Stimulated activated CD4-positive, alpha-beta T cell treated with anti-CD3 and anti-CD28 coated beads, Interleukin-1b, Interleukin-23, amount 100 ng/mL, for 1 hour (primary cell): ENCODE measurements around the gene CMYA5.
"Not testable (repeated sequence)": the region's sequence is repeated elsewhere in the genome, so short reads cannot be mapped to it uniquely, and the experiment has no call there.

Source experiments
- DNase-seq, 2 donors: peaks; one replicate each; pipeline ENCODE4 v3.0.0-alpha.2; 2020; ENCODE audit warnings: low read depth in 2 of 2

The CMYA5 gene

GRCh38 chr5:79746642-79747569 is 57.3 kb downstream of the CMYA5 start:
- no peak for DNase-seq

GRCh38 chr5:79750611-79751510 is 61.2 kb downstream of the CMYA5 start:
- DNase-seq: no peak

- DNase-seq: no peak
Measured at GRCh38 chr5:79753092-79753491, 63.5 kb downstream of the CMYA5 start.

- DNase-seq: no peak
Measured at GRCh38 chr5:79753877-79754645, 64.4 kb downstream of the CMYA5 start.

- DNase-seq: no peak
Measured at GRCh38 chr5:79754865-79755555, 65.4 kb downstream of the CMYA5 start.

- DNase-seq: no peak
Measured at GRCh38 chr5:79756076-79756475, 66.4 kb downstream of the CMYA5 start.

GRCh38 chr5:79759436-79759835 is 69.8 kb downstream of the CMYA5 start:
- no peak for DNase-seq

GRCh38 chr5:79759848-79760247 is 70.2 kb downstream of the CMYA5 start:
- DNase-seq: no peak

GRCh38 chr5:79762929-79763328 is 73.3 kb downstream of the CMYA5 start:
- no peak for DNase-seq

- not testable (repeated sequence) for DNase-seq
Measured at GRCh38 chr5:79764147-79764546, 74.5 kb downstream of the CMYA5 start.

GRCh38 chr5:79771387-79771786 is 81.8 kb downstream of the CMYA5 start:
- DNase-seq: no peak

GRCh38 chr5:79772651-79773050 is 83.0 kb downstream of the CMYA5 start:
- DNase-seq: no peak

GRCh38 chr5:79773612-79774011 is 84.0 kb downstream of the CMYA5 start:
- no peak for DNase-seq

- no peak for DNase-seq
Measured at GRCh38 chr5:79774171-79774854, 84.7 kb downstream of the CMYA5 start.

- no peak for DNase-seq
Measured at GRCh38 chr5:79774855-79775237, 85.2 kb downstream of the CMYA5 start.

GRCh38 chr5:79784741-79785140 is 95.1 kb downstream of the CMYA5 start:
- DNase-seq: not testable (repeated sequence)

GRCh38 chr5:79785983-79786382 is 96.3 kb downstream of the CMYA5 start:
- no peak for DNase-seq

- DNase-seq: no peak
Measured at GRCh38 chr5:79787448-79787847, 97.8 kb downstream of the CMYA5 start.

GRCh38 chr5:79791843-79792242 is 102.2 kb downstream of the CMYA5 start:
- DNase-seq: no peak

GRCh38 chr5:79792463-79792862 is 102.8 kb downstream of the CMYA5 start:
- no peak for DNase-seq

- no peak for DNase-seq
Measured at GRCh38 chr5:79793304-79793703, 103.7 kb downstream of the CMYA5 start.
